WERI-Rb-1 (cell line): Measurements from ENCODE around the gene IGSF8.
A peak's percentile ranks its signal among the peaks of the same experiment; 100 is the strongest.

Source experiments
- DNase-seq: peaks from one replicate; pipeline ENCODE4 v3.0.0-alpha.2; 2020
- H3K27ac ChIP-seq: fragments of 250-450 bp; sonication (Bioruptor Pico); 2 replicates; pipeline ENCODE4 v1.5.1; 2020; ENCODE audit warnings: mild to moderate bottlenecking, moderate library complexity
- H3K27me3 ChIP-seq: fragments of 250-450 bp; sonication (Bioruptor Pico); 2 replicates; pipeline ENCODE4 v1.5.1; 2021; ENCODE audit warnings: mild to moderate bottlenecking, low read depth, moderate library complexity; ENCODE audit not compliant: insufficient read depth, severe bottlenecking
- H3K36me3 ChIP-seq: fragments of 250-450 bp; sonication (Bioruptor Pico); 2 replicates; pipeline ENCODE4 v1.5.1; 2020; ENCODE audit warnings: mild to moderate bottlenecking, moderate library complexity
- H3K4me3 ChIP-seq: 2 replicates; pipeline ENCODE4 v1.5.1; 2011; ENCODE audit warnings: low read depth, mild to moderate bottlenecking, control low read depth, low read length
- H3K9me3 ChIP-seq: fragments of 250-450 bp; sonication (Bioruptor Pico); 2 replicates; pipeline ENCODE4 v1.5.1; 2021; ENCODE audit warnings: mild to moderate bottlenecking, moderate library complexity; ENCODE audit not compliant: severe bottlenecking
- TF ChIP-seq, protein P1 (sequence below): IDR thresholded peaks from 2 replicates; pipeline ENCODE4 v1.5.1; 2011; ENCODE audit warnings: low read depth, mild to moderate bottlenecking, control low read depth, inconsistent platforms, low read length

IGSF8 gene

DNA sequence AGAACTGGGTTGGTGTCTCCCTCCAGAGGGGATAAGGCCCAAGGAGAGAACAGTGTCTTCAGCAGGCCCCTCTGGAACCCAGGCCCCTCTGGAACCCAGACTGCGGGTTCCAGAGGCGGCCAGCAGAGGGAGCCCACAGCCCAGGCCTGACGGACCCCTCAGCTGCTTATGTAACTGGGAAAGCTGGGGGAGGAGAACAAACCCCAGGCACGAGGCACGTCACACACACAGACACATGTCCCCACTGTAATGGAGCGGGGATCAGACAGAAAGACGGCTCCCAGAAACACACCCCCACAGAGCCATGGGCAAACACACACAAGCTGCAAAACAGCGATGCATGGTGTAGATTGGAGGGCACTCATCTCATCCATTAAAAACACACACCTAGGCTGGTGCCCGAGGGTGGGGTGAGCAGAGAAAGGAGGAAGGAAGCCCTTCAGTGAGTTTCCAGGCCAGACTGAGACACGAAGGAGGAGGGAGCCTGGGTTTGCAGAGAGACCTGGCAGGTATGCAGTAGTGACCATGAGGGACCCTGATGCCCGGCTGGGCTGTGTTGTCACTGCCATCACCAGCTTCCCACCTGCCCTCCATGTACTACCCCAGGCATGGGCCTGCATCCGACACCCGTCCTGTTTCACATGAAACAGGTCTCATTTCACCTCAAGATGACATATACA is 2.8 kb upstream of the IGSF8 start:
- Histone ChIP-seq H3K27me3 (no peaks in the 10 kb centered on the region), H3K9me3 (no peaks in the 10 kb centered on the region), H3K27ac (peak overlapping the region; percentile 22; the same call in 1 of the 2 replicates), H3K36me3 (no peaks in the 10 kb centered on the region), H3K4me3 (no peak overlapping the region)
- DNase-seq: peak; percentile 93
- TF ChIP-seq, protein P1, sequence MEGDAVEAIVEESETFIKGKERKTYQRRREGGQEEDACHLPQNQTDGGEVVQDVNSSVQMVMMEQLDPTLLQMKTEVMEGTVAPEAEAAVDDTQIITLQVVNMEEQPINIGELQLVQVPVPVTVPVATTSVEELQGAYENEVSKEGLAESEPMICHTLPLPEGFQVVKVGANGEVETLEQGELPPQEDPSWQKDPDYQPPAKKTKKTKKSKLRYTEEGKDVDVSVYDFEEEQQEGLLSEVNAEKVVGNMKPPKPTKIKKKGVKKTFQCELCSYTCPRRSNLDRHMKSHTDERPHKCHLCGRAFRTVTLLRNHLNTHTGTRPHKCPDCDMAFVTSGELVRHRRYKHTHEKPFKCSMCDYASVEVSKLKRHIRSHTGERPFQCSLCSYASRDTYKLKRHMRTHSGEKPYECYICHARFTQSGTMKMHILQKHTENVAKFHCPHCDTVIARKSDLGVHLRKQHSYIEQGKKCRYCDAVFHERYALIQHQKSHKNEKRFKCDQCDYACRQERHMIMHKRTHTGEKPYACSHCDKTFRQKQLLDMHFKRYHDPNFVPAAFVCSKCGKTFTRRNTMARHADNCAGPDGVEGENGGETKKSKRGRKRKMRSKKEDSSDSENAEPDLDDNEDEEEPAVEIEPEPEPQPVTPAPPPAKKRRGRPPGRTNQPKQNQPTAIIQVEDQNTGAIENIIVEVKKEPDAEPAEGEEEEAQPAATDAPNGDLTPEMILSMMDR: peak; percentile 99

DNA sequence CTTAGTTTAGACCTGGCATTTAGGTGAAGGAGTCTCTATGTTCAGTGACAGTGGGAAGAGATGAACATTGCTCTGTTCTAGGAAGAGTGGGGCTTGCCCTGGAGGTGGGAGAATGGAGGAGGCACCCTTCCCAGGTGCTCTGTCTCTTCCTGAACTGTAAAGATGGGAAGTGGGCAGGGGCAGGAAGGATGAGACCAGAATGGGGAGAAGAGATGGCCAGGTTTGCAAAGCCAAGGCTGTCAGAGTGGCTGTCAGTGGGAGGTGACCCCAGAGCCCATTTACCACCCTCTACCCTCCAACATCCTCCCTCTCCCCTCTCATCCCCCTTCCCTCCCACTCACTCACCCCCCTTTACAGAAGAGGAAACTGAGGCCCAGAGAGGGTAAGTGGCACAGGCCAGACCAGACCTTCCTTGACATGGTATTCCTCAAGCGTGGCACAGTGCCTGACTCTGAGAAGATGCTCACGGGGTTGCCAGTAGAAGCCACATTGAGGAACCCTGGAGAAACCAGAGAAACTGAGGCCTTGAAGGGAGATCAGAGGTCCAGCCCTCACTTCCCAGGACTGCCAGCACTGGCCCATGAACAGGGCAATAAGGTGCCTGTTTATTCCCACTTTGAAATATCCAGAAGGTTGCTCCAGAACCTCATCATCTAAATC is 1.4 kb upstream of the IGSF8 start:
- no peaks in the 10 kb centered on the region for H3K27me3 ChIP-seq
- no peak overlapping the region for H3K4me3 ChIP-seq
- H3K9me3 ChIP-seq: no peaks in the 10 kb centered on the region
- no peaks in the 10 kb centered on the region; the same call in 1 of the 2 replicates for H3K36me3 ChIP-seq
- TF ChIP-seq, protein P1: no peak
- H3K27ac ChIP-seq: no peak overlapping the region
- no peak for DNase-seq

DNA sequence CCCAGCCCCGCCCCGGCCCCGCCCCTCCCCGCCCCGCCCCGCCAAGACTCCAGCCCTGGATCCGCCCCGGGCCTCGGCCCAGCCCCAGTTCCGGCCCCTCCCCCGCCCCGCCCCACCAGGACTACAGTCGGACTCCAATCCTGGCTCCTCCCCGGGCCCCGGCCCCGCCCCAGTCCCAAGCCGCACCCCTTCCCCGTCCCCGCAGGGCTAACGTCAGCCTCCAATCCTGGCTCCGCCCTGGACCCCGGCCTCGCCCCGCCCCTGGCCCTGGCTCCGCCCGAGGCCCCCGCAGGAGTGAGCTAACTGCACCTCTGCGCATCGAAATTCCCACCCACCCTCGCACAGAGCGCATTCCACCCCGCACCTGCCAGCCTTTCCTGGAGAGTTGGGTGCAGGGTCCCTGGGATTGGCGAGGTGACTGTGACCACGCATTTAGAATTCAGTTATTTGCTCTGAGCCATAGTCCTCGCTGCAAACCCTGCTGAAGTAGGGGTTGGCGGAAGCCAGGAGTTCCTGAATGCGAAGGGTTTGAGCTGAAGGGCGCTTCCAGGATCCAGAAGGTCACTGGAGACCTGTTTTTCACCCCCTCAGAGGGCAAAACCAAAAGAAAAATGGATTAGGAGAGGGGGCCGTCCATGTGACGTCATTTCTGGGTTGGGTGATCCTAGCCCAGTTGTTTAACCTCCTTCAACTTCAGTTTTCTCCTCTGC is 588 bp upstream of the IGSF8 start:
- H3K27ac ChIP-seq: peak overlapping the region; percentile 12; the same call in 1 of the 2 replicates
- H3K4me3 ChIP-seq: peak overlapping the region; percentile 63
- peak; percentile 100 for DNase-seq
- H3K27me3 ChIP-seq: no peaks in the 10 kb centered on the region
- TF ChIP-seq, protein P1: no peak
- H3K9me3 ChIP-seq: no peaks in the 10 kb centered on the region
- no peaks in the 10 kb centered on the region; the same call in none of the 2 replicates for H3K36me3 ChIP-seq

GRCh38 chr1:160097151-160097910 is 1.1 kb downstream of the IGSF8 start:
- Histone ChIP-seq H3K36me3 (no peaks in the 10 kb centered on the region; the same call in none of the 2 replicates), H3K9me3 (no peaks in the 10 kb centered on the region), H3K27ac (no peak overlapping the region), H3K27me3 (no peaks in the 10 kb centered on the region), H3K4me3 (peak overlapping the region; percentile 65)
- TF ChIP-seq, protein P1: no peak
- no peak for DNase-seq

- peaks cover 5% of the 10 kb centered on the region for H3K36me3 ChIP-seq
- no peak for DNase-seq
- no peak overlapping the region for H3K27ac ChIP-seq
- TF ChIP-seq, protein P1: no peak
- no peaks in the 10 kb centered on the region for H3K9me3 ChIP-seq
- no peaks in the 10 kb centered on the region for H3K27me3 ChIP-seq
- no peak overlapping the region for H3K4me3 ChIP-seq
Observed at GRCh38 chr1:160096274-160097116, 1.9 kb downstream of the IGSF8 start.
